SK-N-SH (cell line): ENCODE results near the gene CCR3. TPM values are rescaled to one million over a fixed set of nuclear protein-coding genes. Genes with fewer than 3 reads are reported as not detected.

Experiments used
- CTCF ChIA-PET: fragments of 300-600, 350-600 bp; formaldehyde crosslinking; extraction: SDS; loops from one replicate; lab custom pipeline; 2021; lab: Yijun Ruan, JAX
- POLR2A ChIA-PET: fragments of 350-600 bp; sonication (Branson Sonifier 250); formaldehyde crosslinking; extraction: SDS; loops from one replicate; lab custom pipeline; 2020; ENCODE audit warnings: antibody characterized with exemption, inconsistent platforms; lab: Yijun Ruan, JAX
- DNase-seq: peaks from one replicate; pipeline ENCODE4 v3.0.0; 2012
- H2AFZ ChIP-seq: fragments of 200-600 bp; sonication (generic); 2 replicates; pipeline ENCODE4 v1.8.1; 2016; ENCODE audit warnings: antibody characterized with exemption, mild to moderate bottlenecking, low read depth
- H3F3A ChIP-seq: fragments of 200-600 bp; sonication (generic); replicated peaks from 2 replicates; pipeline ENCODE3; 2016; ENCODE audit warnings: antibody characterized with exemption, mild to moderate bottlenecking; ENCODE audit not compliant: insufficient read depth
- H3K27ac ChIP-seq, 2 experiments: fragments of 200-500 bp in 1 of 2; fragments of 200-600 bp in 1 of 2; sonication (Bioruptor generic) in 1 of 2; sonication (generic), shearing (Covaris generic) in 1 of 2; 2 replicates each; pipeline versions ENCODE4 v1.5.1 to v1.6.1; 2014 to 2016; ENCODE audit warnings: low read depth in 2 of 2, inconsistent platforms in 1 of 2, low read length in 1 of 2, mild to moderate bottlenecking in 1 of 2, mixed read lengths in 1 of 2
- H3K27me3 ChIP-seq: fragments of 200-600 bp; sonication (generic), shearing (Covaris generic); 2 replicates; pipeline ENCODE4 v1.6.1; 2016; ENCODE audit warnings: mixed run types; ENCODE audit not compliant: insufficient read depth
- H3K36me3 ChIP-seq, 2 experiments: fragments of 200-500 bp in 1 of 2; fragments of 200-600 bp in 1 of 2; sonication (Bioruptor generic) in 1 of 2; sonication (generic) in 1 of 2; replicated peaks in 1 of 2; 2 replicates each; pipeline versions ENCODE3 to v1.5.1; 2014 to 2016; ENCODE audit warnings: low read length in 1 of 2, mild to moderate bottlenecking in 1 of 2; ENCODE audit not compliant: insufficient read depth in 2 of 2, control insufficient read depth in 1 of 2
- H3K4me1 ChIP-seq, 2 experiments: fragments of 200-500 bp in 1 of 2; fragments of 200-600 bp in 1 of 2; sonication (Bioruptor generic) in 1 of 2; sonication (generic), shearing (Covaris generic) in 1 of 2; 2 replicates each; pipeline versions ENCODE4 v1.5.1 to v1.6.1; 2014 to 2016; ENCODE audit warnings: low read depth in 1 of 2, low read length in 1 of 2, mixed run types in 1 of 2; ENCODE audit not compliant: insufficient read depth in 2 of 2, control insufficient read depth in 1 of 2
- H3K4me2 ChIP-seq: fragments of 200-600 bp; sonication (generic), shearing (Covaris generic); 2 replicates; pipeline ENCODE4 v1.6.1; 2017; ENCODE audit warnings: mixed run types
- H3K4me3 ChIP-seq, 2 experiments: fragments of 200-500 bp in 1 of 2; fragments of 200-600 bp in 1 of 2; sonication (Bioruptor generic) in 1 of 2; sonication (generic), shearing (Covaris generic) in 1 of 2; 2 replicates each; pipeline versions ENCODE4 v1.5.1 to v1.8.1; 2014 to 2016; ENCODE audit warnings: low read depth in 2 of 2, inconsistent platforms in 1 of 2, low read length in 1 of 2, mild to moderate bottlenecking in 1 of 2, mixed read lengths in 1 of 2, moderate library complexity in 1 of 2
- H3K79me2 ChIP-seq: fragments of 200-600 bp; sonication (generic); 2 replicates; pipeline ENCODE4 v1.8.1; 2017; ENCODE audit warnings: mild to moderate bottlenecking; ENCODE audit not compliant: insufficient read depth
- H3K9ac ChIP-seq: fragments of 200-600 bp; sonication (generic); 2 replicates; pipeline ENCODE4 v1.6.1; 2017; ENCODE audit warnings: mixed run types
- H3K9me2 ChIP-seq: fragments of 200-600 bp; sonication (generic); 2 replicates; pipeline ENCODE4 v1.6.1; 2017; ENCODE audit warnings: mixed run types
- H3K9me3 ChIP-seq: fragments of 200-600 bp; sonication (generic); 2 replicates; pipeline ENCODE4 v1.6.1; 2017; ENCODE audit warnings: mixed run types, mild to moderate bottlenecking, moderate library complexity
- H4K20me1 ChIP-seq: fragments of 200-600 bp; sonication (generic); 2 replicates; pipeline ENCODE4 v1.6.1; 2017; ENCODE audit warnings: mild to moderate bottlenecking, mixed run types; ENCODE audit not compliant: insufficient read depth
- CHD2 ChIP-seq: fragments of 150-350 bp; IDR thresholded peaks from 2 replicates; pipeline ENCODE4 v1.6.1; 2018; ENCODE audit warnings: low read length; ENCODE audit not compliant: partially characterized antibody
- ELF1 ChIP-seq: IDR thresholded peaks from 2 replicates; pipeline ENCODE4 v1.4.0; 2012
- EP300 ChIP-seq, 2 experiments: IDR thresholded peaks; 2 replicates each; pipeline versions ENCODE4 v1.4.0 to v1.6.1; 2012; ENCODE audit warnings: borderline replicate concordance in 1 of 2, low read depth in 1 of 2, low read length in 1 of 2
- FOXJ3 ChIP-seq: sonication (generic); formaldehyde crosslinking; IDR thresholded peaks from 2 replicates; pipeline ENCODE4 v1.5.1; 2020; ENCODE audit warnings: mild to moderate bottlenecking, missing genetic modification reagents
- FOXM1 ChIP-seq: IDR thresholded peaks from 2 replicates; pipeline ENCODE4 v1.4.0; 2012; ENCODE audit warnings: low read depth, mild to moderate bottlenecking
- GABPA ChIP-seq: IDR thresholded peaks from 2 replicates; pipeline ENCODE4 v1.4.0; 2012; ENCODE audit warnings: low read depth, mild to moderate bottlenecking
- IRF3 ChIP-seq: fragments of 150-350 bp; IDR thresholded peaks from 2 replicates; pipeline ENCODE4 v1.6.1; 2016; ENCODE audit warnings: mild to moderate bottlenecking, low read depth, low read length
- MAX ChIP-seq: IDR thresholded peaks from 2 replicates; pipeline ENCODE4 v1.4.0; 2012; ENCODE audit warnings: low read depth
- MEF2A ChIP-seq: IDR thresholded peaks from 2 replicates; pipeline ENCODE4 v1.4.0; 2012; ENCODE audit warnings: low read depth, borderline replicate concordance
- POLR2AphosphoS5 ChIP-seq: IDR thresholded peaks from 2 replicates; pipeline ENCODE4 v1.6.1; 2012; ENCODE audit warnings: low read depth, low read length
- RAD21 ChIP-seq: IDR thresholded peaks from 2 replicates; pipeline ENCODE4 v1.6.1; 2012; ENCODE audit warnings: mild to moderate bottlenecking, low read length
- SIN3A ChIP-seq: IDR thresholded peaks from 2 replicates; pipeline ENCODE4 v1.6.1; 2012; ENCODE audit warnings: low read depth, mild to moderate bottlenecking, low read length, moderate library complexity, borderline replicate concordance
- TEAD4 ChIP-seq: IDR thresholded peaks from 2 replicates; pipeline ENCODE4 v1.4.0; 2012; ENCODE audit warnings: mild to moderate bottlenecking, borderline replicate concordance; ENCODE audit not compliant: insufficient read depth
- WGBS: methylation state at CpG from one replicate; pipeline ENCODE4 v1.1.6; 2017; ENCODE audit warnings: low lambda C conversion rate; 5-methylcytosine and 5-hydroxymethylcytosine counted together
- polyA plus RNA-seq, 3 experiments: library from polyadenylated mRNA; depleted of rRNA; stranded (reverse); fragments of >200 nt; gene quantifications; 2 replicates each; pipeline ENCODE4 v1.2.3, GENCODE V29; 2012
- TF ChIP-seq, protein P1 (sequence below): fragments of 200-600 bp; sonication (generic); IDR thresholded peaks from 2 replicates; pipeline ENCODE4 v1.6.1; 2017; ENCODE audit warnings: antibody characterized with exemption, mild to moderate bottlenecking, moderate library complexity
- TF ChIP-seq, protein P2 (sequence below): IDR thresholded peaks from 2 replicates; pipeline ENCODE4 v1.6.1; 2012; ENCODE audit warnings: mild to moderate bottlenecking, low read depth, low read length, moderate library complexity
- TF ChIP-seq, protein P3 (sequence below): IDR thresholded peaks from 2 replicates; pipeline ENCODE4 v1.4.0; 2012; ENCODE audit warnings: low read depth, borderline replicate concordance
- TF ChIP-seq, protein P4 (sequence below): fragments of 150-350 bp; IDR thresholded peaks from 2 replicates; pipeline ENCODE4 v1.6.1; 2017; ENCODE audit warnings: antibody characterized with exemption, low read length, low read depth, borderline replicate concordance

The CCR3 gene
- polyA plus RNA-seq, 1 of the 3 experiments (the other 2 are of a cell fraction), result not detected

- TF ChIP-seq FOXM1, result no peak
- TF ChIP-seq GABPA, result no peak
- TF ChIP-seq, protein P1, sequence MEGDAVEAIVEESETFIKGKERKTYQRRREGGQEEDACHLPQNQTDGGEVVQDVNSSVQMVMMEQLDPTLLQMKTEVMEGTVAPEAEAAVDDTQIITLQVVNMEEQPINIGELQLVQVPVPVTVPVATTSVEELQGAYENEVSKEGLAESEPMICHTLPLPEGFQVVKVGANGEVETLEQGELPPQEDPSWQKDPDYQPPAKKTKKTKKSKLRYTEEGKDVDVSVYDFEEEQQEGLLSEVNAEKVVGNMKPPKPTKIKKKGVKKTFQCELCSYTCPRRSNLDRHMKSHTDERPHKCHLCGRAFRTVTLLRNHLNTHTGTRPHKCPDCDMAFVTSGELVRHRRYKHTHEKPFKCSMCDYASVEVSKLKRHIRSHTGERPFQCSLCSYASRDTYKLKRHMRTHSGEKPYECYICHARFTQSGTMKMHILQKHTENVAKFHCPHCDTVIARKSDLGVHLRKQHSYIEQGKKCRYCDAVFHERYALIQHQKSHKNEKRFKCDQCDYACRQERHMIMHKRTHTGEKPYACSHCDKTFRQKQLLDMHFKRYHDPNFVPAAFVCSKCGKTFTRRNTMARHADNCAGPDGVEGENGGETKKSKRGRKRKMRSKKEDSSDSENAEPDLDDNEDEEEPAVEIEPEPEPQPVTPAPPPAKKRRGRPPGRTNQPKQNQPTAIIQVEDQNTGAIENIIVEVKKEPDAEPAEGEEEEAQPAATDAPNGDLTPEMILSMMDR, result no peak
- TF ChIP-seq EP300 (IDR thresholded peaks at IDR 0.05; ENCODE audit: borderline replicate concordance in 1 of 2, low read depth in 1 of 2, low read length in 1 of 2), result no peak
- TF ChIP-seq, protein P2, sequence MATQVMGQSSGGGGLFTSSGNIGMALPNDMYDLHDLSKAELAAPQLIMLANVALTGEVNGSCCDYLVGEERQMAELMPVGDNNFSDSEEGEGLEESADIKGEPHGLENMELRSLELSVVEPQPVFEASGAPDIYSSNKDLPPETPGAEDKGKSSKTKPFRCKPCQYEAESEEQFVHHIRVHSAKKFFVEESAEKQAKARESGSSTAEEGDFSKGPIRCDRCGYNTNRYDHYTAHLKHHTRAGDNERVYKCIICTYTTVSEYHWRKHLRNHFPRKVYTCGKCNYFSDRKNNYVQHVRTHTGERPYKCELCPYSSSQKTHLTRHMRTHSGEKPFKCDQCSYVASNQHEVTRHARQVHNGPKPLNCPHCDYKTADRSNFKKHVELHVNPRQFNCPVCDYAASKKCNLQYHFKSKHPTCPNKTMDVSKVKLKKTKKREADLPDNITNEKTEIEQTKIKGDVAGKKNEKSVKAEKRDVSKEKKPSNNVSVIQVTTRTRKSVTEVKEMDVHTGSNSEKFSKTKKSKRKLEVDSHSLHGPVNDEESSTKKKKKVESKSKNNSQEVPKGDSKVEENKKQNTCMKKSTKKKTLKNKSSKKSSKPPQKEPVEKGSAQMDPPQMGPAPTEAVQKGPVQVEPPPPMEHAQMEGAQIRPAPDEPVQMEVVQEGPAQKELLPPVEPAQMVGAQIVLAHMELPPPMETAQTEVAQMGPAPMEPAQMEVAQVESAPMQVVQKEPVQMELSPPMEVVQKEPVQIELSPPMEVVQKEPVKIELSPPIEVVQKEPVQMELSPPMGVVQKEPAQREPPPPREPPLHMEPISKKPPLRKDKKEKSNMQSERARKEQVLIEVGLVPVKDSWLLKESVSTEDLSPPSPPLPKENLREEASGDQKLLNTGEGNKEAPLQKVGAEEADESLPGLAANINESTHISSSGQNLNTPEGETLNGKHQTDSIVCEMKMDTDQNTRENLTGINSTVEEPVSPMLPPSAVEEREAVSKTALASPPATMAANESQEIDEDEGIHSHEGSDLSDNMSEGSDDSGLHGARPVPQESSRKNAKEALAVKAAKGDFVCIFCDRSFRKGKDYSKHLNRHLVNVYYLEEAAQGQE, result no peak
- TF ChIP-seq POLR2AphosphoS5, result no peak
- TF ChIP-seq MAX, result no peak
- TF ChIP-seq TEAD4, result no peak
- TF ChIP-seq, protein P3, sequence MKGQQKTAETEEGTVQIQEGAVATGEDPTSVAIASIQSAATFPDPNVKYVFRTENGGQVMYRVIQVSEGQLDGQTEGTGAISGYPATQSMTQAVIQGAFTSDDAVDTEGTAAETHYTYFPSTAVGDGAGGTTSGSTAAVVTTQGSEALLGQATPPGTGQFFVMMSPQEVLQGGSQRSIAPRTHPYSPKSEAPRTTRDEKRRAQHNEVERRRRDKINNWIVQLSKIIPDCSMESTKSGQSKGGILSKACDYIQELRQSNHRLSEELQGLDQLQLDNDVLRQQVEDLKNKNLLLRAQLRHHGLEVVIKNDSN, result no peak
- no peak for TF ChIP-seq IRF3
- TF ChIP-seq CHD2, result no peak
- no peak for TF ChIP-seq ELF1
- TF ChIP-seq, protein P4, sequence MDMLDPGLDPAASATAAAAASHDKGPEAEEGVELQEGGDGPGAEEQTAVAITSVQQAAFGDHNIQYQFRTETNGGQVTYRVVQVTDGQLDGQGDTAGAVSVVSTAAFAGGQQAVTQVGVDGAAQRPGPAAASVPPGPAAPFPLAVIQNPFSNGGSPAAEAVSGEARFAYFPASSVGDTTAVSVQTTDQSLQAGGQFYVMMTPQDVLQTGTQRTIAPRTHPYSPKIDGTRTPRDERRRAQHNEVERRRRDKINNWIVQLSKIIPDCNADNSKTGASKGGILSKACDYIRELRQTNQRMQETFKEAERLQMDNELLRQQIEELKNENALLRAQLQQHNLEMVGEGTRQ, result no peak
- TF ChIP-seq FOXJ3 (CRISPR knock-in tag), result no peak
- no peak for TF ChIP-seq SIN3A
- TF ChIP-seq MEF2A, result no peak
- TF ChIP-seq RAD21, result no peak
- no peaks in the 10 kb centered on the region for H3K9me2 ChIP-seq
- H4K20me1 ChIP-seq, result no peaks in the 10 kb centered on the region
- POLR2A ChIA-PET, result no interaction called here
- 0% methylated on average over 3 of the region's 3 CpGs for WGBS
- H3K79me2 ChIP-seq, result no peaks in the 10 kb centered on the region
- no peak overlapping the region for H3K4me3 ChIP-seq
- no peak overlapping the region for H3K9ac ChIP-seq
- H2AFZ ChIP-seq, result no peak overlapping the region
- no peaks in the 10 kb centered on the region for H3F3A ChIP-seq
- peaks cover 25% of the 10 kb centered on the region for H3K27me3 ChIP-seq
- no peaks in the 10 kb centered on the region for H3K36me3 ChIP-seq
- CTCF ChIA-PET, result no interaction called here
- no peak overlapping the region for H3K4me2 ChIP-seq
- H3K27ac ChIP-seq, result no peak overlapping the region
- no peaks in the 10 kb centered on the region for H3K9me3 ChIP-seq
- no peaks in the 10 kb centered on the region for H3K4me1 ChIP-seq
- DNase-seq, result no peak
Observed at GRCh38 chr3:46300461-46300789, 58.2 kb downstream of the CCR3 start.
